ENCODE data around the gene TOMM40L. TPM values are rescaled to one million over a fixed set of nuclear protein-coding genes. Genes with fewer than 3 reads are reported as not detected.

Gene TOMM40L
- total RNA-seq (2014; rRNA removed; shearing (Covaris generic)) = 13.5 and 14.3 TPM in 2 replicates

DNA sequence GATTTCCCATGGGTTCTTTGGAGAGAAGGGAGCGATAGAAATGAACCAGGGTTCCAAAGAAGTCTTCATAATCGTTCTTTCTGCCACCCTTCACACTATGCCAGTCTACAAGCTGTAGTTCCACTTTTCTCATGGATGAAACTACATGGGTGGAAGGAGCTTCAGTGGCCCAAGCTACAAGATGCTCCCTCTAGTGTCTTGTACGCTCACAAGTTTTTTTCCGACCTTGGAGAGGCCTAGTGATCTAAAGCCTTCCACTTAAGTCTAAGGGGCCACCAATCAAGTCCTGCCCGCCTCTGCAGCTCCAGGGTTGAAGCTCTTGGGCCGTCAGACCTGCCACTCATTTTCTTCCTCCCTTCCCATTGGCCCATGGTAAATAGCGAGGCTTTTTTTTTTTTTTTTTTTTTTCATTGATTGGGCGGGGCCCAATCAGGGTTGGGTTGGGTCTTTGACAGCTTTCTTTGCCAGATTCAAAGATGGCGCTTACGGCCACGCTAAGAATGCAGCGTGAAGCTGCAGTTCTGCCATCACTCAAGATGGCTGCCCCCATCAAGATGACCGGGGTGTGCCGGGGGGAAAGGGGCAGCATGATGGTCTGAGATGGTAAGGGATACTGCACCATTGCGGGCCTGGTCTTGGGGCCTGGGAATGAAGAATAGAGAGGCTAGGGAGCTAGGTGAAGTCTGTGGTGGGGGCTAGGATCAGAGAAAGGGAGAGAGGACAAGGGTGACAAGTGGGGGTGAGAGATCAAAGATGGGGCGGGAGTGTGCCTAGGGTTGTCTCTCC is at the start of gene TOMM40L:
TSS of gene TOMM40L (plus strand) at position 527 of the 786 bp plus-strand sequence. CDS start 430 bp downstream, outside the sequence.
- DNase-seq (ENCODE audit: low read depth) = peak; percentile 99

DNA sequence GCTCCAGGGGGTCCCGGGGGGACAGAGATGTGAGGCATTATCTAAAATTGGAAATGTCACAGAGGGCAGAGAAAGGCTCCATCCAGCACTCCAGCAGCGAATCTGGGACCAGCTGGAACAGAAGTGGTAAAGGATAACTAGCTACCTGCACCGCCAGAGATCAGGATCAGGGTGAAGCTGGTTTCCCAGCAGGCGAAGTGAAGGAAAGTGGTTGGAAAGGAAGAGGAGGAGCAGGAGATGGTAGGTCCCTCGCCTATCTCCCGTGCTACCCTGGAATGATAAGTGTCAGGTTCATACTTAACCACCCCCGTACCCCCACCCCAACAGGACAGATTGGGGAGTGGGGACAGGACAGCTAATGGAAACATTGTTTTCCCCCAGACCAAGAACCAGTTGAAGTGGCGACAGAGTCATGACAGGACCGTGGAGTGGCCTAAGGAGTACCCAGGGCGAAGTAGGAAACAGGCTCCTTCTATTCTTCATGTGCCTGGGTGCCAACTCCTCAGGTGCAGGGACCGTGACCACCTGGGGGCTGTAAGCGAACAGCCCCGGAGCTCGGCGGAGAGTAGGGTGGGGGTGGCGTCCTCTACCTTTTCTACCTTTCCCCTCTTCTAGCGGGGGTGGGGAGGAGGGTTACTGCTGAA is 49.3 kb upstream of the TOMM40L start:
- no peak for DNase-seq (ENCODE audit: low read depth)

DNA sequence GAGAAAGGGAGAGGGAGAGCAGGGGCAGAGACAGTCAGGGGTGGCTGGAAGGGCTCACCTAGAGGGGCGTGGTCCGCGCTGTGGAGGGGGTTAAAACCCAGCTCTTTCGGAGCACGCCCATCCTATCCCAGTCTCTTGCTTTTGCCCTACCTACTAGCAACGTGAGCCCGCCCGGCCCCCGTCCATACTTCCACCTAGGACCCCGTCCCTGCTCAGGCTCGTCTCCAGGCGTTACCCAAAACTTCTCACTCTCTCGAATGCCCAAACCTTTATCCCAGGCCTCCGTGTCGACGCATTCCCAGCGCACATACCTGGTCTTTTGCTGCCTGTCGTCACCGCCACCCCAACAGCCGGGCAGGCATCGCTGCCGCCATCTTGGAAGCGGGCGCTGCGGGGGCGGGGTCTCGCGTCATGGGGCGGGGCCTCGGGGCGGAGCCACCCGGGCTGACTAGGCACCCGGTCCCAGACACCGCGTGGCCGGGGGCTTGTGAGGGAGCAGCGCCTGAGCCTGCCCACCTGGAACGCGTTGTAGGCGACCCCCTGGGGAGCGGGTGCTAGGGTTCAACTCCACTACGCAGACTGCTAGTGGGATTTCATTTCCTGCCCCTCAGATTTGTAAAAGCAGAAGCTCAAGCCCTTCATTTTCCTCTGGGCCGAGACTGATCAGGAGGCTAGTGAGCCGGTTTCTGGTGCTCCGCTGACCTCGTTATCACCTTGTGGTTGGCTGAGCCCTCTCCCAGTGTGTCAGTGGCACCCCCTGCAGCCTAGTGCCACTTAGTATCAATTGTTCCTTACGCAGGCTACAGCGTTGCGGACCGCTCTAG is 48.5 kb upstream of the TOMM40L start, which contains the start of gene B4GALT3:
TSS of gene B4GALT3 (minus strand) at position 396 of the 824 bp plus-strand sequence. CDS start 1,447 bp downstream, outside the sequence.
- DNase-seq (ENCODE audit: low read depth) = peak; percentile 68

DNA sequence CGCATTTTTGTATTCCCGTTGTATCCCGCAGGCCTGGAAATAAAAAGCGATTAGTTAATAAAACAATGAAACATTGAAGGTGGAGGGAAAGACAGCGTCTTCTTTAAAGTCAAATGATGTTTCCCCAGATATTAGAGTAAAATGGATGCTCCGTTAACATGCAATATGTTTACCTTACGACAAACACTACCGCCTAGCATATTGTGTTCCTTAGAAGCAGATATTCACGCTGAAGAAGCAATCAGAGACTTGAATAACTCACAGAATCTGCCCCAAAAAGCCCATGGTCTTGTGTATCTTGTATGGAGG is 48.0 kb upstream of the TOMM40L start:
- DNase-seq (ENCODE audit: low read depth) = no peak

DNA sequence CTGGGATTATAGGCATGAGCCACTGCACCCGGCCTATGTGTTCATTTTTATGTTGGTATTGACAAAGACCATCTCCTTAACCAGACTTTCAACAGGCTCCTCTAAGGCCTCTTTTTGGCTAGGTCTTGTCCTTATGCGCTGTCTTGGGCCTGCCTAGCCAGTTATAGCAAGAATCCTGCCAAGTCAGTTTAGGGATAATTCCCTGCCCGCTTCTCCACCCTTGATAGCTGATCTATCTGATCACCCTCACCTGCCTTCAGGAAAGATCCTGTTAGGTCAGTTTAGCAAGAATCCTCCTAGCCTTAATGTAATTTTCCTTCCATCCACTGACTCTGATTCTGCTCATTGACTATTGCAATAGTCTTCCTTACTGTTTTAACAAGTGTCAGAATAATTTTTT is 46.2 kb upstream of the TOMM40L start:
- DNase-seq (ENCODE audit: low read depth) = no peak

DNA sequence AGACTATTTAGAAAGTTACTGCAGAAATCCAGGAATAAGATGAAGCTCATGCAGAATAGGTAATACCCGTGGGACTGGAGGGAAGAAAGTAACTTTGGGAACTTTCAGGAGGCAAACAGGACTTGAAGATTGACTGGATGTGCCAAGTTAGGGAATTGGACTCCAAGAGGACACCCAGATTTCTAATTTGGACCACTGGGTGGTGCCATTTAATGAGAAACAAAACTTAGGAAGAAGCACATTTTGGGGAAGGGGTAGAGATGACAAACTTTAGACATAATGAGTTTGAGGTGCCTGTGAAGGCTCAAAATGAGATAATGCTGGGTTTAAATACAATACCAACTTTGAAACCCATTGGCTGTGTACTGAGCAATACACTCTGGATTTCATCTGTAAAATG is 45.2 kb upstream of the TOMM40L start:
- DNase-seq (ENCODE audit: low read depth) = peak; percentile 42

DNA sequence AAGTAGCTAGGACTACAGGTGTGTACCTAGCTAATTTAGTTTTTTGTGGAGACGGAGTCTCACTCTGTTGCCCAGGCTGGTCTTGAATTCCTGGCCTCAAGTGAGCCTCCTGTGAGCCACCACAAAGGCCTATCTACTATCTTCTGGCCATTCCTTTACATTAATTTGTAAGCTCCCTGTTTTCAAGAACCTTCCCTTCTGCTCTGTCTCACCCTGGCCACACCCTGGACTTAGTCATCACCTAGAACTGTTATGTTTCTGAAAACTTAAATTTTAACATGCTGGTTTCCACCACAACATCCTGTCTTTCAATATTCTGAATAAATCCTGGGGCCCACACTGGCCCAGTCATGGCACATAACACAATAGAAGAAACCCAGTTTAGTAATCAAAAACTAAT is 43.6 kb upstream of the TOMM40L start:
- peak; percentile 67 for DNase-seq (ENCODE audit: low read depth)

DNA sequence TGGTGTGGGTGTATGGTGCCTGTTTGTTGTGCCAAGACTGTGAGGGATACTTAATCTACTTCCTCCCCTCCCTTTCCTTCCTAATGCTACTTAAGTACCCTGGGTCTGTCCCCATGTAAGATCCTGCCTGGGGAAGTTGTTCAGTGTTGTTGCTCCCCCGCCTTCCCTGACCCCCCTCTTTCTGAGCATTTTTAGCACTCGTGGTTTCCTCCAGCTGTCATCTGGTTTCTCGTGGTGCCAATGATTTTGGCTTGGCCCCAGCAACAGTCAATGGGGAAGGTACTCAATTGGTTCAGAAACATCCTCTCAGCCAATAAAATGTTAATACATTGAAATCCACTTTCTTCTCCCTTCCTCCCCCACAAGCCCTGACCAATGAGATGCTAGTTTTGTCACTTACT is 40.6 kb upstream of the TOMM40L start:
- peak; percentile 48 for DNase-seq (ENCODE audit: low read depth)

DNA sequence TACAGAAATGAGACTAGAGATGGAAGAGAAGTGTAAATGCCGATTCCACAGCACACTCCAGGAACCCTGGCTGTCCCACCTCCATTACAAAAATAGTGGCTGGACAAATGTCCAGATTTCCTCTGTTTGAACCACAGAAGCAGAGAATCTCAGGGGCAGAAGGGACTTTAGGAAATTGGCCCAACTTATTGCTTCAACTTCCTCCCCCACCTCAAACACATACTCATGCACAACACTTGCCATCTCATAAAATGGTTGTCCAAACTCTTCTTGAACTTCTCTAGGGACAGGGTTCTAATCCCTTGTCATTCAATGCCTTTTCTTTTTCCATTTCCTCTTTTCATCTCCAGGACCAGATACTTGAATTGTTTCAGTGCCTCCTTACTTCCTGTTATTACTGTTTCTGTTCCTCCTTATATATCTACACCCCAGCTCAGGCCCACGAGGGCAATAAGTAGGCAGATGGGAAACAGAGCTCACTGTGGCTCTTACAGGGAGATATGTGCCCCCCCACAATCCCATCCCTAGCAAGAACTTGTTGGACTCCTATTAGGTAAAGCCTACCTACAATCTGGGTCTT is 40.0 kb upstream of the TOMM40L start:
- no peak for DNase-seq (ENCODE audit: low read depth)

DNA sequence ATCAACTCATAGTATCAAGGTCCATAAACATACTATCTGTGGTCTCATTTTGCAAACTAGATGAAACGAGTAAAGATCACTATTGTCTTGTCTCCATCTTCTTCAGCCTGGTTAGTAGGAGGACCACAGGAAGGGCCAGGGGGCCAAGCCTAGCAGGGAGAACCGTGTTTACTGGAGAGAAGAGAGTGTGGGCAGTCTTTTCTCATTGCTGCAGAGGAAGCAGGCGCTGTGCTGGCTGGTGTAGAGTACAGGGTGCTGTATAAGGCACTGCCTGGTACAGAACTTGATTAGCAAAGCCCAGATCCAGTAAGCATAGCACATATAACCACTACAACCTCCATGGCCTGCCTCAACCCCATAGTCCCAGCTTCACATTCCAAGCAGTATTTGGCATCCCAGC is 38.5 kb upstream of the TOMM40L start:
- DNase-seq (ENCODE audit: low read depth) = no peak

DNA sequence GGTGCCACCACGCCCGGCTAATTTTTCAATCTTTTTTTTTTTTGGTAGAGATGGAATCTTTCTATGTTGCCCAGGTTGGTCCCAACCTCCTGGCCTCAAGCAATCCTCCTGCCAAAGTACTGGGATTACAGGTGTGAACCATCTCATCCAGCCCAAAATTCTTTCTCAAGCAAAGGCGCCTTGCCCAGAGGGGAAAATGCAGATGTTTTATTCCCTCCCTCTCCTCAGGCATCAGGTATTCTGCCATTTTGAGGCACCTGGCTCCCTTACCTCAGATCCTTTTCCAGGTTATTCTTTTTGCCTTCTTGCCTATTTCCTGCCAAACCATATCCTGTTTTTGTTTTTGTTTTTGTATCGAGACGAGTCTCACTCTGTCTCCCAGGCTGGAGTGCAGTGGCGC is 37.5 kb upstream of the TOMM40L start:
- DNase-seq (ENCODE audit: low read depth) = no peak

DNA sequence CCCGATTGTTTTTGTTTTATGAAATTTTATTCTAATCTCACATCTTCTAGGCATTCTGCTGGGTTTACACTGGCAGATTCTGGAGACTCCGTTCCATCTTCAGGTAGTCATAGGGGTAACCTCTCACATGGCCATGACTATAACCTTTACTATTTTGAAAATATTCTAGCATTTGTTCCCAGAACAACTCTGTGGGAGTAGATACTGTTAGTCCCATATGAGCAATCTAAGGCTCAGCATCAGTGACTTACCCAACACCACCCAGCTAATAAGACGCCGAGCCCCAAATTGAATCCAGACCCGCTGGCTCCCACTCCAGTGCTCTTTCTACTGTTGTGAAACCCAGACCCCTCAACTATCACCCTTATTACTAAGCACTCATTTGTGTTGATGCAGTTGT is 36.8 kb upstream of the TOMM40L start:
- no peak for DNase-seq (ENCODE audit: low read depth)

DNA sequence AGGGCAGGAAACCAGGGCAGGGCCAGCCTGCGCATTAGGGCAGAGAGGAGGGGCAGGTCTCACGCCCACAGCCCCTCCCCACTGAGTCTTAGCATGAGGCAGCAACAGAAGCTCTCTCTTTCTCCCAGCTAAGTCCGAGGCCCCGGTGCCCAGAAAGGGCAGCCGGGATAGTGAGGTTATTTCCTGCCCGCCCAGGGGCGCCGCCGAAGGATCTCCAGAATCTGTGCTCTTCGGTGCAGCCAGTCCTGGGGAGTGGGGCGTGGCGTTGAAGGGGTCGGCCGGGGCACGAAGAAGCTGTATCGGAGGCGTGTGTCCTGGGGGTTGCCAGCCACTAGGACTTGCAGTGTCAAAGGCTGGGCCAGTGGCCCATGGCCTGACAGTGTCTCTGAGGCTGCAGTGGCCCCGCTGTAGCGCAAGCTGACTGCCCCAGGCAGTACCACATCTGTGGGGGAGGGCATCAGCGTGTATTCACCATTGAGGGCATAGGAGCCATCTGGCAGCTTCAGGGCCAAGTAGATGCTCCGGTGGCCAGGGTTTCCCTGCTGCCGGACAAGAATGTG is 34.8 kb upstream of the TOMM40L start:
- no peak for DNase-seq (ENCODE audit: low read depth)

DNA sequence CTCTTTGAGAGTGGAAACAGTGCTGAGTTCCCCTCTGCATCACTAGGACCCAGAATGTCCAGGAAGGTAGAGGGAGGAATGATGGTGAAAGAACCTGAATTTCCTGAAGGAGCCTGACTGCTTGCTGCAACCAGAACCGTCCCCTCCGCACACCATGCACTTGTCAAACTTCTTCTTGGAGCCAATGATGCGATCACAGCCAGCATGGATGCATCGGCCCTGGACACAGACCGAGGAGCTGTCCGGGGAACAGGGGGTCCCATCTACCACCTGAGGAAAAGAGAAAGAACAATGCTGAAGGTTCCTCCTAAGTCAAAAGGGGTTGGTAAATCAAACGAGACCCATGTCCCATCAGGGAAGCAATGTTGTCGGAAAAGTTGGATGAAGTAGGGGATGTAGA is 33.9 kb upstream of the TOMM40L start:
- no peak for DNase-seq (ENCODE audit: low read depth)

DNA sequence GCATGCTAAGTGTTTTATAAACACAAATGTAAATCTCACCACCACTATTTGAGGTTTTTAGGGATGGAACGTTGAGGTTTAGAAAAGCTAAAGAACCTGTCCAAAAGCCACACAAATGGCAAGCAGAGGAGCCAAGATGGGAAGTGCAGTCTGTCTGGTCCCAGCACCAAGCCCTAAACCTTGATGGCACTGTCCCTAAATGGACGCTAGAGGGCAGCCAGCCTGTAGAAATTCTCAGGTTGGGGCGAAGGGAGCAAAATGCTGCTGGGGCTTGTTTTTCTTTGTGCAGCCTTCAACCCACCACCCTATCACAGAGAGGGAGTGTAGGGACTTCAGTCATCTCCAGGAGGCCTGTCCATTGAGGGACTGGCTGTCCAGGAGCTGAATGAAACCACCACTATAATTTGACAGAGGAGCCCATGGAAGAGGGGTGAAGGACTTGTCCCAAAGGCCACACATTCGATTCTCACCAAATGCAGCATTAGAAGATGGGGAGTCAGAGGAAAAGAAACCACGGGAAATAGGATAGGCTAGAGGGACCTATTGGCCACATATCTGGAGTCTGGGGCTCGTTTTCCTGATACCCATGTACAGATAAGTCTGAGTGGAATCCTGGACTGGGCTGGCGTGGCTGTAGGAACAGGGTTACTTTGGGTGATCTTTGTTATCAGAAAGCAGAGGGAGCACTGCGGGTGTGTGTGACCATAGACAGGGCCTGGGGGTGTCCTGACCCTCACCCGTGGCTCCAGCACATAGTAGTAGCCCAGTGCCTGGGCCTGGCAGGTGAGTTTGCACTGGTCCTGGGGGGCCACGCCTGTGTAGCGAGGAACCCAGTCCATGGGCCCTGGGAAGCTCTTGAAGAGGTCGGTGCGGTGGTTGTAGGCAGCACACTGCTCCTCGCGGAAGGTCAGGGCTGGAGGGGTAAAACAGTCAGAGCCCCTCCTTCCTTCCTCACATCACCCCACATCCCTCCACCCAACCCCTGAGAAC is 33.1 kb upstream of the TOMM40L start:
- peak; percentile 72 for DNase-seq (ENCODE audit: low read depth)

DNA sequence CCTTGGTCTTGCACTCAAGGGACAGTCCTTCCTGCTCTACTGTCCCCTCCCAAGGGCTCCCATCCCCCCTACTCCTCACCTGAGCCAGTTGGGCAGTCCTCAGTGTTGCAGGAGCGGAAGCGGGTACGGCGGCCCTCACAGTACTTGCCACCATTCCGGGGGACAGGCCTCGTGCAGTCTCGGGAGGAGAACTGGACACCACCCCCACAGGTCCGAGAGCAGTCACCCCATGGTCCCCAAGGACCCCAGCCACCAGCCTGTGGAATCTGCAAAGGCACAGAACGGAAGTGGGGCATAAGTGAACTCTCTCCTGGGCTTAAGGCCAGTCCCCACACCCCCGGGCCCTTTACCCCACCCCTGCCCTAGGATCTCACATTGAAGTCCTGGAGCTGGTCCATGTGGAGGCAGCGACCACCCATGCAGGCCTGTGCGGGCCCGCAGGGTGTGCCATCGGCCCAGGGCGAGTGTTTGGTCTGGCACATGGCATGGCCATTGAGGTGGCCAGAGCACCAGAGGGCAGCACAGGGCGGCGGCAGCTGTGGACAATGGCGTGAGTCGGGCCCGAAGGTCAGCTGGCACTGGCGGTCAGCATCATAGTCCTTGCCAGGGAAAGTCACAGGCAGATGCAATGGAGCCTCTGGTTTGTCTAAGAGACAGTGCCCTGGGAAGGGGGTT is 32.2 kb upstream of the TOMM40L start:
- no peak for DNase-seq (ENCODE audit: low read depth)

DNA sequence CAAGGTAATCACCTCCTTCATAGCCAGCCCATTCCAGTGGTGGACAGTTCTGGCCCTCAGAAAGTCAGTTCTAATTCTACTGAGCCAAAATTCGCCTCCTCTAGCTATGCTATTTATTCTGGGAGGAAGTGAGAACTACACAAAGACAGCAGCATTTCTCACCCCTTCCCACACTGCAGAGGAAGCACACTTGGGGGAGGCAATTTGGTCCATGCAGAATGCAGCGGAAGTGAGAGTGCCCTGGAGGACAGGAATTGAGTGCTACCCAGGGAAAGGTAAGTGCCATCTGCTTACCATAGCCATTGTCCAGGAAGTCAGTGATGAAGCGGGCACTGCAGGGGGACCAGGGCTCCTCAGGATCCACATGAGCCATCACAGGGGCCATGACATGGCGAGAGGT is 30.7 kb upstream of the TOMM40L start:
- no peak for DNase-seq (ENCODE audit: low read depth)

DNA sequence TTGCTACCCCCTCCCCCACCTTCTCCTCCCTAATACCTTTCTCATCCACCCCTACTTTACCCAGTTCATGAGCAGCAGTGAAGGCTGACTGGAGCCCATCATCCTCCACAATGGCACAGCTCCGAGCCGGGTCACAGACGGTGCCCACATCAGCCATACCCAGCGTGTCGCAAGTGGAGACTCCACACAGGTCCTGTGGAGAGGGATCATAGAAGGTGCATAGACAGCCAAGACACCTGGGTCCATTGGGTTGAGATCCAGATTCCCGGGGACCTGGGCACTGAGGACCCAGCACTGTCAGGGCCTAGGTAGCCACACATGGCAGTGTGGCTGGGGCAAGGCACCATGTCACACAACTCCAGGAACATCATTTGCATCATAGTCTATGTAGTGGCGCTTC is 29.7 kb upstream of the TOMM40L start:
- no peak for DNase-seq (ENCODE audit: low read depth)

DNA sequence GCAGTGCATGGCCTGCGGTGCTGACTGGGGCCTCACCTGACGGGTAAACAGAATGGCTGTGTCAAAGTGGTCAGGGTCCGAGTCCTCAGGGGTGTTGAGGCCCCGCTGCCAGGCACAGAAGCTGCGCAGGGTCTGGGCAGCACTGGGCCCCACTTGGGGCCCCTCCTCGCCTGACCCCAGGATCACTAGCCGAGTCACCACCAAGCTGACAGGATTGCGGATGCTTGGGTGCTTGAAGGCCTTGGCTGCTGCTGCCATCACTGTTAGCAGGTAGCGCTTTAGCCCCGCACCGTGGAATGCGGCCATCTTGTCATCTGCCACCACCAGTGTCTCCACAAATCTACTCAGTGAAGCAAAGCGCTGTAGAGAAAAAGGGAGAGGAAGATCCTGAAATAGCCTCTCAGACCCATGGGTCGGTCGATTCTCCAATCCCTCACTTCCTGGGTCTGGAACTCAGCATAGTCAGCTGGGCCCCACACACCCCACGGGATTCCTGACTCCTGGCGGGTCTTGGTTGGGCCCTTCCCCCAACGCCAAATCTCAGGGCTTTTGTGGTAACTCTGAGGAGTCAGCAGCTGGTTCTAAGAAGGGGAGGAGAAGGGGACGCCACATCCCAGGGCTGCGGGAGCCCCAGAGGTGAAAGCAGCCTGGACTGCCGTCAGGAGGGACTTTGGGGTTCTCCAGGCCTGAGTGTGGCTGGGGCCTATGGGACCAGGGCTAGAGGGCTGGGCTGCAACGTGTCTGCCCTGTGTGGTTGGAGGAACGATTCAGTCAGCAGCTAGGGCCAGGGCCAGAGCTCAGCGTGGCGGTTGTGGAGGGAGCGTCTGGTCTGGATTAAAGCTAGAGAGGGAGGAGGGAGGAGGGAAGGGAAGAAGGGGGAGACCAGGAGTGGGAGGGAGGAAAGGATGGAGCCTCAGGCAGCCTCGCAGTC is 29.1 kb upstream of the TOMM40L start:
- DNase-seq (ENCODE audit: low read depth) = no peak
